Skeletal muscle tissue (tissue), 4 donors: ENCODE results near the gene HLF. TPM values are rescaled to one million over a fixed set of nuclear protein-coding genes. Genes with fewer than 3 reads are reported as not detected.

Experiments
- H3K27ac ChIP-seq: one replicate; pipeline ENCODE4 v1.7.0; 2013; ENCODE audit warnings: mild to moderate bottlenecking, low read depth, low read length, inconsistent platforms
- H3K27me3 ChIP-seq, 3 donors: one replicate each; pipeline ENCODE4 v1.7.0; 2013; ENCODE audit warnings: low read length in 3 of 3; ENCODE audit not compliant: control insufficient read depth in 3 of 3, insufficient read depth in 3 of 3
- H3K36me3 ChIP-seq, 3 donors: one replicate each; pipeline ENCODE4 v1.7.0; 2013; ENCODE audit warnings: low read length in 3 of 3; ENCODE audit not compliant: control insufficient read depth in 3 of 3, insufficient read depth in 3 of 3
- H3K4me1 ChIP-seq, 3 donors: one replicate each; pipeline ENCODE4 v1.7.0; 2013; ENCODE audit warnings: low read length in 3 of 3, mild to moderate bottlenecking in 3 of 3; ENCODE audit not compliant: control insufficient read depth in 3 of 3, insufficient read depth in 3 of 3
- H3K4me3 ChIP-seq, 3 donors: one replicate each; pipeline ENCODE4 v1.7.0; 2013; ENCODE audit warnings: low read length in 3 of 3
- H3K9ac ChIP-seq, 3 donors: one replicate each; pipeline ENCODE4 v1.7.0; 2013; ENCODE audit warnings: low read length in 3 of 3, mild to moderate bottlenecking in 3 of 3, moderate library complexity in 2 of 3, low read depth in 1 of 3
- H3K9me3 ChIP-seq, 3 donors: one replicate each; pipeline ENCODE4 v1.7.0; 2013; ENCODE audit warnings: low read length in 3 of 3; ENCODE audit not compliant: control insufficient read depth in 3 of 3
- total RNA-seq: library from RNA; depleted of rRNA; stranded (reverse); fragments of >200 nt; gene quantifications from one replicate; pipeline ENCODE4 v1.2.3, GENCODE V29; 2014
- donor health status: Osteomylitis.

Gene HLF
- total RNA-seq, 1 donor from 2014 or later, result 4.7 TPM

- Histone ChIP-seq H3K9me3 (no peaks in the 10 kb centered on the region), H3K27me3 (no peaks in the 10 kb centered on the region), H3K27ac (no peak overlapping the region), H3K4me1 (no peaks in the 10 kb centered on the region), H3K36me3 (no peaks in the 10 kb centered on the region), H3K4me3 (no peak overlapping the region), H3K9ac (no peak overlapping the region)
These were observed 34.0 kb upstream of the HLF start for GRCh38 chr17:55230716-55231115.

DNA sequence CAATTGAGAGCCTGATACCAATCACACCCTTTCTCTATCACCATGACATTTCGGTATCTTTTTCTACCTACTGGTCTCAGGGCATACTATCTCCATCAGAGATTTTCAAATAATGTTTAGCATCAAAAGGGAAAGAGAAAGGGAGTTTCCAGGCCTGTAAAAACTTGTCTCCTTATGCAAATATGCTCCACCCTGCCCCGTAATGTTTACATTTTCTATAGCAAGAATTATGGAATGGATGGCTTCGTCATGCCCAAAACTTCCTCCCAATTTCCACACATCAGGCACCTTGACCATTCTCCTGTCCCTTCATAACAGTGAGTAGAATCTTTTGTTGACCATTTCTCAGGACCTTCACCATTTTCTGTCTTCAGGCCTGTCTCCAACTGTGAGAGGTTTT is 30.9 kb upstream of the HLF start:
- Histone ChIP-seq H3K4me1 (peaks cover 2 to 10% (median 6%) of the 10 kb centered on the region in 3 donors), H3K27me3 (no peaks in the 10 kb centered on the region), H3K27ac (no peak overlapping the region), H3K9me3 (no peaks in the 10 kb centered on the region), H3K36me3 (no peaks in the 10 kb centered on the region), H3K9ac (no peak overlapping the region), H3K4me3 (no peak overlapping the region)

GRCh38 chr17:55236316-55236715 is 28.4 kb upstream of the HLF start:
- Histone ChIP-seq H3K4me3 (no peak overlapping the region), H3K9me3 (no peaks in the 10 kb centered on the region), H3K36me3 (no peaks in the 10 kb centered on the region), H3K4me1 (peaks cover 5 to 14% (median 10%) of the 10 kb centered on the region in 3 donors), H3K27ac (no peak overlapping the region), H3K9ac (no peak overlapping the region), H3K27me3 (no peaks in the 10 kb centered on the region)

DNA sequence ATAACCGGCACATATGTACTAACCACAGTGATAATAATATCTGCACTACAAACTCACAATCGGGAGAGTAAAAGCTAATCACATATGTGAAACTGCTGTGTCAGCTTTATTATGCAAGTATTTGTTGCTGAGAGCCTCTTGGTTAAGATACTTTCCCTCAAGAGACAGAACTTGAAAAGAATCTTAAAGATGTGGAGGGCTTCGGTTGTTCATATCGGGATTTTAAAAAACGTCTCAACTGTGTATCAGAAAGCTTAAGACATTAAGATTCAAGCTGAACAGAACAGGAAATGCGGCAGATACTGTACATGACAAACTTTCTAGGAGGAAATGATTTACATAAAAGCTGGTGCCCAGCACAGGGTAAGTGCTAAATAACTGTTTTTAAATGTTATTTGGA is 27.5 kb upstream of the HLF start:
- H3K36me3 ChIP-seq, result no peaks in the 10 kb centered on the region
- H3K27ac ChIP-seq, result no peak overlapping the region
- H3K4me1 ChIP-seq, result peaks cover 5 to 14% (median 10%) of the 10 kb centered on the region in 3 donors
- H3K4me3 ChIP-seq, result no peak overlapping the region
- no peaks in the 10 kb centered on the region for H3K9me3 ChIP-seq
- H3K9ac ChIP-seq, result no peak overlapping the region
- H3K27me3 ChIP-seq, result no peaks in the 10 kb centered on the region

- peak overlapping the region; percentile 76 for H3K27ac ChIP-seq
- peaks cover 5 to 14% (median 10%) of the 10 kb centered on the region in 3 donors for H3K4me1 ChIP-seq
- no peaks in the 10 kb centered on the region for H3K9me3 ChIP-seq
- H3K36me3 ChIP-seq, result no peaks in the 10 kb centered on the region
- no peaks in the 10 kb centered on the region for H3K27me3 ChIP-seq
- peak overlapping the region in 2 of 3 donors; percentile 65 to 75 for H3K9ac ChIP-seq
- H3K4me3 ChIP-seq, result peak overlapping the region; percentile 72 to 78 (median 76)
These were observed 26.9 kb upstream of the HLF start for GRCh38 chr17:55237841-55238178.

DNA sequence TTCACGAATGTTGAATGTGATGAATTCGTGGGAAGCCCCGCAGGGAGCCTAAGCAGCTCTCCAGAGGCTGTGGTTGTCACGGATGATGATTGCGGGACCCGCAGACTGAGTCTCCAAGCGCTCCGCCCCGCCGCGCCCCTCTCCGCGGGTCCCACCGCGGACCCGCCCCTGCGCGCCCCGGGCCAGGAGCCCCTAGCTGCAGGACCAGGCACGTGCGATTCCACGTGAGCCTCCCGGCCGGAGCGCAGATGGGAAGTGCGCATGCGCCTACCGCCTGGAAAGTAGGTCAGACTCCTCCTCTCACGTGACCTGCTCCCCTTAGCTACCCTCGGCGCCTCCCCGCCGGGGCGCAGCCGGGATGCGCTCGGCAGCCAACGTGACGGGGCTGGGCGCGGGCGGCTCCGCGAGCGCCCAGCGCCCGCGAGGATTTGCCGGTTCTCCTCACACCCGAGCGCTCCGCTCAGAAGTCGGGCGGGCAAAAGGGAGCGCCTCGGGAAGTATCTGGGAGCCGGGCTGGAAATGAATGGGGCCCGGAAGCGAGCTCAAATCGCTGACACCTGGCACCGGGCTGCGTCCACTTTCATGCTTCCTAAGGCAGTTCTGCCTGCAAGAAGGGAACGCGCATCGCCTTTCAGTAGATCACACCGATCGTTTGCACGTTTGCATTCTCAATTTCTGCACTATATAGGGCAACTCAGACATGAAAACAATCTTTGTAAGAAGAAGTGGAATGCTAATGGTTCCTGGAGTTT is 26.4 kb upstream of the HLF start:
- Histone ChIP-seq H3K4me3 (peak overlapping the region; percentile 76 to 86 (median 78)), H3K36me3 (no peaks in the 10 kb centered on the region), H3K4me1 (peaks cover 5 to 14% (median 10%) of the 10 kb centered on the region in 3 donors), H3K9ac (peak overlapping the region; percentile 52 to 79 (median 73)), H3K9me3 (no peaks in the 10 kb centered on the region), H3K27ac (peak overlapping the region; percentile 76), H3K27me3 (no peaks in the 10 kb centered on the region)

DNA sequence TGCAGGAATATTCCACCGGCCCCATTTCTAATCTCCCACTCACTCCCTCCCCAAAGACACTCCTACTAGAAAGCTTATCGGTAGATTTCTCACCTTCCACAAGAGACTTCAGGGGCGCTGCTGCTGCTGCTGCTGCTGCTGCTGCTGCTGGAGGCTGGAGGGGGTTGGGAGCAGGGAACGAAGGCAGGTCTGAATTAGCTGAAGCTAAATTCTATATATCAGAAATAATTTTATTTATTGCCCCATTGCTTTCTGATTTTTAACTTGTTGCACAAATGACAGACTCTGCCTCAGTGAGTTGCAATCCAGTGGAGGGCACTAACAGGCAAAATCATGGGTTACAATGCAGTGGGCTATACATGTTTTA is 25.8 kb upstream of the HLF start:
- peak overlapping the region; percentile 76 to 86 (median 78) for H3K4me3 ChIP-seq
- H3K36me3 ChIP-seq, result no peaks in the 10 kb centered on the region
- no peaks in the 10 kb centered on the region for H3K27me3 ChIP-seq
- H3K9me3 ChIP-seq, result no peaks in the 10 kb centered on the region
- no peak overlapping the region for H3K27ac ChIP-seq
- H3K4me1 ChIP-seq, result peaks cover 5 to 14% (median 10%) of the 10 kb centered on the region in 3 donors
- peak overlapping the region; percentile 52 to 79 (median 73) for H3K9ac ChIP-seq

- Histone ChIP-seq H3K36me3 (no peaks in the 10 kb centered on the region), H3K4me1 (peaks cover 5 to 14% (median 10%) of the 10 kb centered on the region in 3 donors)
These were observed 23.7 kb upstream of the HLF start for GRCh38 chr17:55241097-55241496.

DNA sequence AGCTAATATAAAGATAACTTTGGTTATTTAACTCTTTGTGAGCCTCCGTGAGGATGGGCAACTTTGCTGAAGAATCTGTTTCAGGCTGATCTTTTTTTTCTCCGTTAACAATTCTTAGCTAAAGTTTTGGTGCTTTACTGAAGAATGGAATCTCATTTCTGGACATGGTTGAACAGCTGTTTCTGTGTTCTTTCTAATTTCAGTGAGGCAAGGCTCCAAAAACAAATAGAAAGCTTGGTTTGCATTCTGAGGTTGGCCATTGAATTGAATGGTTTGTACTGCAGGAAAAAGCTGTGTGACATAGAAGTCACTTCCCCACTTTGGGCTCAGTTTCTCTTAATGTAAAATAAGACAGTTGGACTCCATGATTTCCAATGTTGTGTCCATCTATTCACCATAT is 22.3 kb upstream of the HLF start:
- Histone ChIP-seq H3K27me3 (no peaks in the 10 kb centered on the region), H3K4me3 (no peak overlapping the region), H3K27ac (no peak overlapping the region), H3K9ac (no peak overlapping the region), H3K36me3 (no peaks in the 10 kb centered on the region), H3K4me1 (peaks cover 5 to 14% (median 10%) of the 10 kb centered on the region in 3 donors), H3K9me3 (no peaks in the 10 kb centered on the region)

More at GRCh38 chr17:55241097-55241496, 23.7 kb upstream of the HLF start:
- Histone ChIP-seq H3K4me3 (no peak overlapping the region), H3K9me3 (no peaks in the 10 kb centered on the region), H3K27ac (no peak overlapping the region), H3K27me3 (no peaks in the 10 kb centered on the region), H3K9ac (no peak overlapping the region)

- Histone ChIP-seq H3K9ac (no peak overlapping the region), H3K27ac (no peak overlapping the region), H3K9me3 (no peaks in the 10 kb centered on the region), H3K27me3 (no peaks in the 10 kb centered on the region), H3K4me1 (no peaks in the 10 kb centered on the region), H3K36me3 (no peaks in the 10 kb centered on the region), H3K4me3 (no peak overlapping the region)
These were observed 18.8 kb upstream of the HLF start for GRCh38 chr17:55245986-55246385.
